Measurements from ENCODE around the gene GSTM1.

Gene GSTM1

DNA sequence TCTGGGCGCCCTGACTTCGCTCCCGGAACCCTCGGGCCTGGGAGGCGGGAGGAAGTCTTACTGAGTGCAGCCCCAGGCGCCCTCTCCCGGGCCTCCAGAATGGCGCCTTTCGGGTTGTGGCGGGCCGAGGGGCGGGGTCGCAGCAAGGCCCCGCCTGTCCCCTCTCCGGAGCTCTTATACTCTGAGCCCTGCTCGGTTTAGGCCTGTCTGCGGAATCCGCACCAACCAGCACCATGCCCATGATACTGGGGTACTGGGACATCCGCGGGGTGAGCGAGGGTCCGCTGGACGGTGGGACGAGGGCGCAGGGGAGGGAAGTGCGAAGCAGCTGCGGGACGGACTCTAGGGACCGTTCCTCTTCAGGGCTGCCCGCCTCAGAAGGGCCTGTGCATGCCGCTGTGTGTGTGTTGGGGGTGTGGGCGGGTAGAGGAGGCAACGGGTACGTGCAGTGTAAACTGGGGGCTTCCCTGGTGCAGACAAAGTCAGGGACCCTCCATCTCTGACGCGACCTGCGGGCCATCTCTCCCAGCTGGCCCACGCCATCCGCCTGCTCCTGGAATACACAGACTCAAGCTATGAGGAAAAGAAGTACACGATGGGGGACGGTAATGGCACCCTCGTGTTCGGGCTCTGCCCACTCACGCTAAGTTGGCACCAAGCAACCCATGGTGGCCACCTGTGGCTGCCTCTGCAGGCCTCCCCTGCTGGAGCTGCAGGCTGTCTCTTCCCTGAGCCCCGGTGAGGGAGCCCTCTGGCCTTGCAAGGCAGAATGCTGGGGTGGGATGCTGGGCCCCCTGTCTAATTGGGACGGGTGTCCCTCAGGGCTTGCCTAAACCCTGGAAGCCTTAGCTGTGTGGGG lies at the start of gene GSTM1:
GSTM1 (plus strand) TSS at position 177 of the 859 bp plus-strand sequence; CDS start at position 234, 57 bp downstream.
- no peak for DNase-seq

GRCh38 chr1:109639063-109639840 lies 48.4 kb upstream of the GSTM1 start:
- DNase-seq, result no peak

GRCh38 chr1:109639841-109640184 lies 47.8 kb upstream of the GSTM1 start:
- no peak for DNase-seq

GRCh38 chr1:109640285-109640865 lies 47.2 kb upstream of the GSTM1 start:
- DNase-seq, result peak; percentile 53

GRCh38 chr1:109641078-109641740 lies 46.4 kb upstream of the GSTM1 start:
- DNase-seq, result no peak

DNA sequence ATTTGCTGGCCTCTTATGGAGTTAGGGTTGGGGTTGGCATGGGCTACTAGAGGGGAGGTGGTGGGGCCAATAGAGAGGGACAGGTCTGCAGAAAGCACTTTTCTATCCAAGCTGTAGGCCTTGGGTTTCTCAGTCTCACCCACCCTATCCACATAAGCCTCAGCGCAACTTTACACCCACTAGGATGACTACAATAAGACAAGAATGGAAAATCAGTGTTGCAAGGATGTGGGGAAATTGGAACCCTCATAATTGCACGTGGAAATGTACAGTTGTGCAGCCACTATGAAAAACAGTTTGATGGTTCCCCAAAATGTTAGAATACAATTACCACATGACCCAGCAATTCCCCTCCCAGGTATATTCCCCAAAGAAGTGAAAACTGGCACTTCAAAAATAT lies 45.8 kb upstream of the GSTM1 start:
- no peak for DNase-seq

DNA sequence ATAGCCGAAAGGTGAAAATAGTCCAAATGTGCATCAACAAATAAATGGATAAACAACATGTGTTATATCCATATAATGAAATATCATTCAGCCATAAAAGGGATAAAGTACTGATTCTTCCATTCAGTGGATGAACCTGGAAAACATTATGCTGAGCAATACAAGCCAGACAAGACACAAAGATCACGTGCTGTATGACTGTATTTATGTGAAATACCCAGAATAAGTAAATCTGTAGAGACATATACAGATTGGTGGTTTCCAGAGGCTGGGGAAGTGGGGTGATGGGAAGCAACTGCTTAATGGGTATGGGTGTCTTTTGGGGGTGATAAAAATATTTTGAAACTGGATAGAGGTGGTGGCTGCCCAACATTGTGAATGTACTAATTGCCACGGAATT lies 45.0 kb upstream of the GSTM1 start:
- DNase-seq, result no peak

DNA sequence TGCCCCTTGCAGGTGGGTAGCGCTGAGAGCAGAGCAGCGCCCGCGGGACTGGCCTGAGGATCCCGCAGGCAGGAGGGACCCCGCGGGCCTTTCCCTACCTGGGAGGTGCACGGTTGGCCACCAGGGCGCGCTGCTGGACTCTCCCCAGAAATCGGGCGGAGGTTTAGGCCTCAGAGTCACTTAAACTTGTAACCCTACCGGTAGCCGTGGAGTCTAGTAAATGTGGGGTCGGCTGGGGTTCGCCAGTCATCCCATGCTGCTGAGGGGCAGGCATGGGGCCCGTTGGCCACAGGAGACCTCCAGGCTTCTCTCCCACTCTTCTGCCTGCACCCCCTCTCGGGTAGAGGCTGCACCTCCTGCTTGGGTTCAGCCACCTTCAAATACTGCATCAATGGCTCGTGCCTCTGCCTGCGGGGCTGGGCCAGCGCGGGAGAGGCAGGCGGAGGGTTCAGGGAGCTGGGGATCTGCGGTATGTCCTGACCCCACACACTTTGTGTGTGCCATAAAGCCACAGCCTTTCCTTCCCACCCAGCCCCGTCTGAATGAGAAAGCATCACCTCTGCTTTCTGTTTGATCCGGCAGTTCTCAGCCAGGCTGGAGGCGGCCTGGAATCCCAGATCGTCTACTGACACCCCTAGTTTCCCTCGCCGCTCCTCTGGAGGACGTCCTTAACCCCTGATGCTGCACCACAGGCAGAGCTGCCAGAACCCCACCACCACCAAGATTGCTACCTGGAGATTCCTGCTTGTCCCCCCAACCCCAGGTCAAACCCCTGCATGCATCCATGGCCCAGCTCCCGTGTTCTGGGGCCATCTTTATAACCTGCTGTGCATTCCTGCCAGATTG lies 44.0 kb upstream of the GSTM1 start:
- DNase-seq, result no peak

DNA sequence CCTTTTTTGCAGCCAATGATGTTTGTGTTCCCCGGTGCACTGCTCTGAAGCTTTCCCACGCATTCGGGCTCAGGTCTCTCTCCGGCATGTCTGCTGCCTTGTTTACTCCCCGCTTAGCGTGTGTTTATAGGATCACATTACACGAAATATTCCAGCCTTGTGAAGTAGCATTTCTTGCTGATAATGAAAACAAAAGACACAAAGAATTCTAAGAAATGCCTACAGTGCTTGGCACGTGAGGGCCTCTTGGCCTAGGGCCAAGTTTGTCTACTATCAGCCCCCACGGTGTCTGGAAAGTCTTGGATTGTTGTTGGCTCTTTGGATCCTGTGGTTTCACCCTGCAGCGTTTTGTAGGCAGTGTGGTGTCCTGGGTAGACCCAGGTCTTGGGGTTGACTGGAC lies 42.9 kb upstream of the GSTM1 start:
- no peak for DNase-seq

DNA sequence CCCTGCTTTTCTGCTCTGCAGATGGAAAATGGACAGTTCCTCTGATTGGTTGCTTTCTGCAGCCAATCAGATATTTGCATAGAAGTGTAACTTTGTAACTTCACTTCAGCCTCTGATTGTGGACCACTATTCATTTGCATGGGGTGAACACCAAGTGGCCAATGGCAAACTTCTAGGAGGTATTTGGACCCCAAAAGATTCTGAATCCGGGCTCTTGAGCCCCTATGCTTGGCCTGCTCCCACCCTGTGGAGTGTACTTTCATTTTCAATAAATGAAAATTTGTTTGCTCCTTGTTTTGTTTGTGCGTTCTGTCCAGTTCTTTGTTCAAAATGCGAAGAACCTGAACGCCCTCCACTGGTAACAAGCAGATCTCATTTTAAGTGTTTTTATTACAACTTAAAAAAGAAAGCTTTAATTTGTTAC lies 38.1 kb upstream of the GSTM1 start:
- DNase-seq, result peak; percentile 21

DNA sequence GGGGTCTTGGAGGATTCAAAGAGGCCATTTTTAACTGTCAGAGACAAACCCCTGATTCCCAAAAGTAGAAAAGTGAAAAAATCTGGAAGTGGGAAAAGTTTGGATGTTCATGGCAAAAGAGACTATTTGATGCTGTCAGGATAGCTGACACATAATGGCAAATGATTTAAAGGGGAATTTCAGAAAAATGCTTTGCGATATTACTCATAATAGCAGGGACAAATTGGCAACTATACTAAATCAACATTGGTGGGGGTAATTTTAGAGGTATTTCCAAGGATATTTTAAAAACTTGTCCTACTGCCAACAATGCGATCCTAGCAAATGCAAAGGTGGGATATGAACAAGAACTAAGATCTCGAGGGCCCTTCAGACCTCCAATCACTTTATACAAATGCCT lies 37.0 kb upstream of the GSTM1 start:
- no peak for DNase-seq

DNA sequence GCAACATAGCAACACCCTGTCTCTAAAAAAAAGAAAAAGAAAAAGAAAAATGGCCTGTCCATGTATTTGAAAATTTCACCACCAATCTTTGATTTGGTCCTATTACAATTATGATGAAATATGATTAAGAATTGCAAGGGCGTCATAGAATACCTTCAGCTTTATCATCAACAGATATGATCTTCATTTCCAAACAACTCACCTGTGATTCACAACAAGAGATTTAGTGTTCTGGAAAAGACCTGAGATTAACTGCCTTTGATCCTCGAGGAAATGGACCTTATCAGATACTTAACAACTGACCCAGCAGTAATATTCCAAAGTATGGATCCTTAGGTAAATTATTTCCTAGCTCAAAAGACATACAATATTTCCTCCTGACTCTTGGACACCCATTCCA lies 35.2 kb upstream of the GSTM1 start:
- no peak for DNase-seq

DNA sequence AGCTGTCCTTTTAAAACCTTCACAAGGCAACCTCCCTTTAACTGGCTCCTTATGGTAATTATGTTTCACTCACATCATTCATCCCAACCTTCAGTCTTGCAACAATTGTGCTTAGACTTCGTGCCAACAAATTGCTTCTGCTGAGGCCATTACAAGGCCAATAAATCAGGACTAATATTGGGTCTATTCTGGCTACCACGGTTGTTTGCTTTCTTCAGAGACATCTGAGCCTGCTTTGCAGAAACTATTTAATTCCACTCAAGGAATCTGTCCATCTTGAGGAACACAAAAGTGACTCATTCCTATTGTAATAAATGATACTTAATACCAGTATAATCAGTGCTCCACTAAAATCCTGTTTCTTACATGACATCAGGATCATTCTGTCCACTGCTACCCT lies 34.3 kb upstream of the GSTM1 start:
- no peak for DNase-seq

GRCh38 chr1:109654519-109654918 lies 33.1 kb upstream of the GSTM1 start:
- no peak for DNase-seq

DNA sequence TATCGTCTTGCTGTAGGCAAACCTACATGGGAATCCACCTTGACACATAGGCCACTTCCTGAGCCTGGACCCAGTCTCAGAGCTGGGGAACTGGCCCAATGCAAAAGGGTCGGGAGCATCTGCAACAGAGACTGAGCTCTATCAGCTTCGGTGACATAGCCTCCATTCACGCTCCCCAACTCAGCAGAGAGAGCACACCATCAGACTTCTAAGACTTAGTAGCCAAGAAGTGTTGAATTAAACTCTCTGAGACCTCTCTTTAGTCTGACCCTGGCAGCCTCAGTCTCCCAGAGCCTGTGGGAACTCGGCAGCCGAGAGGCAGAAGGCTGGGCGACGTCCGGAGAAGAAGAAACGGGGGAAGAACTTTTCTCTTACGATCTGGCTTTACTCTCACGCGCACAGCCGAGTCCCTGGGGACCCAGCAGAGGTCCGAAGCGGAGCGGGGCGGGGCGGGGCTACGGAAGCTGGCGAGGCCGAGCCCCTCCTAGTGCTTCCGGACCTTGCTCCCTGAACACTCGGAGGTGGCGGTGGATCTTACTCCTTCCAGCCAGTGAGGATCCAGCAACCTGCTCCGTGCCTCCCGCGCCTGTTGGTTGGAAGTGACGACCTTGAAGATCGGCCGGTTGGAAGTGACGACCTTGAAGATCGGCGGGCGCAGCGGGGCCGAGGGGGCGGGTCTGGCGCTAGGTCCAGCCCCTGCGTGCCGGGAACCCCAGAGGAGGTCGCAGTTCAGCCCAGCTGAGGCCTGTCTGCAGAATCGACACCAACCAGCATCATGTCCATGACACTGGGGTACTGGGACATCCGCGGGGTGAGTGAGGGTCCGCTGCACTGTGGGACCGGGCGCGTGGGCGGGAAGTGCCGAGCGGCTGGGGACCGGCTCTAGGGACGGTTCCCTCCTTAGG lies 31.8 kb upstream of the GSTM1 start, which contains the start of gene GSTM4:
GSTM4 (plus strand) TSS at position 485 of the 905 bp plus-strand sequence; CDS start at position 776, 291 bp downstream.
- DNase-seq, result peak; percentile 70

- no peak for DNase-seq
Observed at GRCh38 chr1:109657395-109657794, 30.2 kb upstream of the GSTM1 start.

DNA sequence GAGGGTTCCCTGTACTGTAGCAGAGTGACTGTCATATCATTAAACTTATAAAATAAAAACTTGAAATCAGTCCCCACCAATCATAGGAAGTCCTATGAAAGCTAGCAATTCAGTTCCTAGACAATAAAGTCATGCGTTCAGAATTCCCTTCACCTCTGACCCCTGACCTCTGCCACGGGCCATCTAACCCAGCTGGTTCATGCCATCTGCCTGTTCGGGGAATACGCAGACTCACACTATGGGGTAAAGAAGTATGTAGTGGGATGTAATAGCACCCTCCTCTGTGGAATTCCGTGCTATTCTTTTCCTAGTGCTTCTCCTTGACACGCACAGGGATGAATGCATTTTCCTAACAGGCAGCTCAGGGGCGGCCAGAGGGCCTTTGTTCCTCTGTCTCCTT lies 29.6 kb upstream of the GSTM1 start:
- no peak for DNase-seq

DNA sequence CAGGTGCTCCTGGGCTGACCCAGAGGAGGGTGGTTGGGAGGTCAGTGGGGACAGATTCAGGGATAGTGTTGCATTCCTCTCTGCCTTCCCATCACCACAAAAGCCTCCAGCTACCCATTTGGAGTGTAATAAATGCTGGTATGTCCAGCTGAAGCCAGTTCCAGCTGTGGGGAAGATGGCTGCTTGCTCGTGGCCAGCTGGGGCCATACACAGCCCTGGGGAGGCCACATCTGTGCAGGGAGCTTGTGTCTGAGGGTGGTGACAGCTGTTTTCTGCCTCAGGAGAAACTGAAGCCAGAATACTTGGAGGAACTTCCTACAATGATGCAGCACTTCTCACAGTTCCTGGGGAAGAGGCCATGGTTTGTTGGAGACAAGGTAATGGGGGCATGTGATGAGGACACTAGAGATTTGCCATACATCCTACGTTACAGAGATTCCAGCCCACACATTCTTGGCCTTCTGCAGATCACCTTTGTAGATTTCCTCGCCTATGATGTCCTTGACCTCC lies 29.0 kb upstream of the GSTM1 start:
- DNase-seq, result no peak

DNA sequence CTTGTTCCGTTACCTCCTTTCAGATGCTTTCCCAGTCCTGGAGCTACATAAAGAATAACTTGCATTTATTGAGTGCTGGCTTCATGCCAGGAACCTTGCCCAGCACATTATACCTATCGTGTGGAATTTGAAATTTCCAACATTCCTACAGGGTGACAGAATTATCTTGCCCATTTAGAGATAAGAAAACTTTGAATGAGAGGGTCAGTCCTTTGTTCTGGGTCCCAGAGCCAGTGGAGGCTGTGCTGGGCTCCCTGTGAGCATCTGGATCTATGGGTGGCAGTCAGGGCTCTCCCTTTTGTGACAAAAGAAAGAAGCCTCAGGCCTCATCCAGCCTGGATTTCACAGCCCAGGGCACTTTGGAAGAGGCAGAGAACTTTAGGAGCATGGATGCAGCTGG lies 28.5 kb upstream of the GSTM1 start:
- no peak for DNase-seq

DNA sequence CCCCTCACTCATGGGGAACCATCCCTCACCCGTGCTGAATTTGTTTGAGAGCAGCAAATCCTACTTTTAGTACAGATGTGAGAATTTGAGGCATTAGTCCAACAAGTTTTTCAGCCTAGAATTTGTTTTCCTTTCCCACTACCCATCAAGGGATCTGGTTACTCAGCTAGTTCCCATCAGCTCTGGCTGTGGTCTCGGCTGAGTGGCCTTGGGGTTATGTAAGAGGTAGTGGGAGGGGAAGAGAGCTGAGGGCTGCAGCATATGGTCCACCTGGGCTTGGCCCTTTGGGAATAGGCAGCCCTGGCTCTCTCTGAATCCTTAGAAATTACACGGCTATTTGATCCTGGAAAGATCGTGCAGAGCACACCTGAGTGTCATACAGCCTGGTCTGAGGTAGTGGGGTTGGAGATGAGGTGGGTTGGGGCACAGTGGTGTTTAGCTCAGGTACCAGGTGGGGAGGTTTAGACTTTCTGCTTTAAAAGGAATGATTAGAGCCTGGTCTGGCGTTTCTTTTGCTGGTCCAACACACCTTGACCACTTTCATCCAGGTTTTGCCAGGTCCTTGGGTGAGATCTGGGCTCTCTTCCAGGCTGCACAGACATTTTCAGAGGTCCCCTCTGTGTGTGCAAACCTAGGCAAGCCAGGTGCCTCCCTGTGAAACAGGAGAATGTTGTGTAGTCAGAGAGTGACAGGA lies 27.5 kb upstream of the GSTM1 start:
- no peak for DNase-seq

All from NCI-H1105 treated with DMSO at 0.1 percent for 48 hours (cell line).